Measurements from ENCODE around the gene ERRFI1.
A peak's percentile ranks its signal among the peaks of the same experiment; 100 is the strongest.

Gene ERRFI1

DNA sequence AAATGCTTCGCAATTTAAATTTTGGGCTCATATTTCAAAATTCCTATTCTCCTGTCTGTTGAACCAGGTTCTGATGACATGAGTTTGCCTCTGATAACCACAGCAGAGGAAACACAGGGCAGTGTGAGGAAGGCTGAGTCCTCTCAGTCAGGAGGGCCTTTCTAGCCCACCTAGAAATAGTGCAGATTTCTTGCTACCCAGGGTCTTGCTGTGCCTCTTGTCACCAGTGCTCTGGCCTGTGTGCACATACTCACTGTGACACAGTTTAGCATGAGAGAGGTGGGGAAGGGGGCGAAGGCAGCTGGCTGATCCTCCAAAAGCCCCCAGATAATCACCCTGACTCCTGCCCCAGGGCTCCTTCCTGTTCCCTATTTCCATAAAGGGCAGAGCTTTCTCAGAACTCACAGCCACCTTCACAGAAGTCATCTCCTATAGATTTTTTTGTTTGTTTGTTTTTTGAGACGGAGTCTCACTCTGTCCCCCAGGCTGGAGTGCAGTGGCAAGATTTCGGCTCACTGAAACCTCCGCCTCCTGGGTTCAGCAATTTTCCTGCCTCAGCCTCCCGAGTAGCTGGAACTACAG is 23.7 kb downstream of the ERRFI1 start:
- DNase-seq = no peak

DNA sequence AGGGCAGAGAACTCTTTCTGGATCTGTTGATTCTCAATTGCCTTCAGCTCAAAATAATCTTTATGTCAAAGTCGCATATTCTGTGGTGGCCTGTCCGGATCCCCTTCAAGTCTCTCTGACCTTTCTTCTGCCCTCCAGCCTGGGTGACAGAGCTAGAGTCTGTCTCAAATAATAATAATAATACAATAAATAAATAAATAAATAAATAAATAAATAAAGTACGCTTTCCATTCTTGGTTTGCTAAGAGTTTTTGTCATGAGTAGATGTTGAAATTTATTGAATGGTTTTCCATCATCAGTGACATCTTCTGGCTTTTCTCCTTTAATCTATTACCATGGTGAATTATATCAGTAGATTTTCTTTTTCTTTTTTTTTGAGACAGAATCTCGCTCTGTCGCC is 30.7 kb downstream of the ERRFI1 start:
- no peak for DNase-seq

DNA sequence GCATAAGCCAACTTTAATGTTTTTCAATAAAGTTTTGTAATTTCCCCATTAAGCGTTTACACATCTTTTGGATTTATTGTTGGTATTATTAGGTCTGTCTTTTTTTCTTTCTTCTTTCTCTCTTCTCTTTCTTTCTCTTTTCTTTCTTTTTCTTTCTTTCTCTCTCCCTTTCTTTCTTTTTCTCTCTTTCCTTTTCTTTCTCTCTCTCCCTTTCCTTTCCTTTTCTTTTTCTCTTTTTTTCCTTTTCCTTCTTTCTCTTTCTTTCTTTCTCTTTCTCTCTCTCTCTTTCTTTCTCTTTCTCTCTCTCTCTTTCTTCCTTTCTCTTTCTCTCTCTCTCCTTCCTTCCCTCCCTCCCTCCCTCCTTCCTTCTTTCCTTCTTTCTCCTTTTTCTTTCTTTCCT is 31.3 kb downstream of the ERRFI1 start:
- DNase-seq = no peak

DNA sequence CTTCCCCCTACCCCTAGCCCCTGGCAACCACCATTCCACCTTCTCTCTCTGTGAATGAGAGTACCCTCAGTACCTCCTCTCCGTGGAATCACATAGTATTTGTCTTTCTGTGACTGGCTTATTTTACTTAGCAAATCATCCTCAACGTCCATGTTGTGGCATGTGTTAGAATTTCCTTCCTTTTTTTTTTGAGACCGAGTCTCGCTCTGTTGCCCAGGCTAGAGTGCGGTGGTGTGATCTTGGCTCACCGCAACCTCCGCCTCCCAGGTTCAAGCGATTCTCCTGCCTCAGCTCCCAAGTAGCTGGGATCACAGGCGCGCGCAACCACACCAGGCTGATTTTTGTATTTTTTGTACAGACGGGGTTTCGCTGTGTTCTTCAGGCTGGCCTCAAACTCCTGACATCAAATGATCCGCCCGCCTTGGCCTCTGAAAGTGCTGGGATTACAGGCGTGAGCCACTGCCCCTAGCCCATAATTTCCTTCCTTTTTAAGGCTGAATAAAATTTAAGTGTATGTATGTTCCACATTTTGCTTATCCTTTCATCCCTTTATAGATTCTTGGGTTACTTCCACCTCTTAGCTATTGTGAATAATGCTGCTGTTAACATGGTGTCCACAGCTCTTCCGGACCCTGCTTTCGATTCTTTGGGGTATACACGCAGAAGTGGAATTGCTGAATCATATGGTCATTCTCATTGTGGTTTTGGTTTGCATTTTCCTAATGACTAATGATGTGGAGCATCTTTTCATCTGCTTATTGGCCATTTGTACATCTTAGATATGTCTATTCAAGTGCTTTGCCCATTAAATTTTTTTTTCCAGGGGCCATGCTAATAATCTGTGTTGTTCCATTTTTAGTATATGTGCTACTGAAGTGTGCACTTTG is 32.3 kb downstream of the ERRFI1 start:
- no peak for DNase-seq

DNA sequence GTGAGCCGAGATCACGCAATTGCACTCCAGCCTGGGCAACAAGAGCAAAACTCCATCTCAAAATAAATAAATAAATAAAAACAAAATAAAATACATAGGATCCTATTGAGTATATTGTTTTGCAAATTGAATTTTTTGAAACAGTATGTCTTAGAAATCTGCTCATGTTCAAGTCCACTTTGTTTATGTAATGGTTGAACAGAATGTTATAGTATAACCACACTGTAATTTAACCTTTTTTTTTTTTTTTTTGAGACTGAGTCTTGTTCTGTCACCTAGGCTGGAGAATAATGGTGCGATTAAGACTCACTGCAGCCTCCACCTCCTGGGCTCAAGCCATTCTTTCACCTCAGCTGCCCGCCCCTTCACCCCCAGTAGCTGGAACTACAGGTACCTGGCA is 33.2 kb downstream of the ERRFI1 start:
- DNase-seq = no peak

DNA sequence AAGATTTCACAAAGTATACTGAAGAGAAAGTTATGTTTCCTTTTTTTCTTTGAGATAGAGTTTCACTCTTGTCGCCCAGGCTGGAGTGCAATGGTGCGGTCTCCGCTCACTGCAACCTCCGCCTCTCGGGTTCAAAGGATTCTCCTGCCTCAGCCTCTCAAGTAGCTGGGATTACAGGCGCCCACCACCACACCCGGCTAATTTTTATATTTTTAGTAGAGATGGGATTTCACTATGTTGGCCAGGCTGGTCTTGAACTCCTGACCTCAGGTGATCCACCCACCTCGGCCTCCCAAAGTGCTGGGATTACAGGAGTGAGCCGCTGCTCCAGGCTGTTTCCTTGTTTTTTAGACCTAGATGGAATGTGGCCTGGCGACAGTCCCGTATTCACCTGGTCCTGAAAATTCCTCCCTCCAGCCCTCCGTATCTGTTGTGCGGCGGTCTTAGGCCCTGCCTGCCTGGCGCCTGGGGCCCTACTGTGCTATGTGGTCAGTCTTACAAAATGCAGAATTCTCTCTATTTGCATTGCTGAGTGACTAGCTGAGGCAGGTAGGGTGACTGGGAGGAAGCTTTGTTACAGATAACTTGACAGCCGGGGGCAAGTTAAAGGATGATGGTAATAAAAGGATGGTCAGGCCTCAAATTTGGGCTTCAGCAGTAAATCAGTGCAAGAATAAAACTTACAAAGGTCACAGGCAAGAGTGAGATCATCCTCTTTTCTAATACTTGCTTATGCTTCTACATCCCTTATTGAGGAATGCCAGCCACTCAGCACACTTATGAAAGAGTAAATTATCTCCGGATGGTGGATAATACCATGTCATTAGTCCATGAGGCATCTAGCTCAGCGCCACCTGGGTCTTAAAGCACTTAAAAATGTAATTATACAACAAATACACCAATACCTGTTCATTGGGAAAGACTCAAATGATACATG is 34.3 kb downstream of the ERRFI1 start:
- DNase-seq = no peak

DNA sequence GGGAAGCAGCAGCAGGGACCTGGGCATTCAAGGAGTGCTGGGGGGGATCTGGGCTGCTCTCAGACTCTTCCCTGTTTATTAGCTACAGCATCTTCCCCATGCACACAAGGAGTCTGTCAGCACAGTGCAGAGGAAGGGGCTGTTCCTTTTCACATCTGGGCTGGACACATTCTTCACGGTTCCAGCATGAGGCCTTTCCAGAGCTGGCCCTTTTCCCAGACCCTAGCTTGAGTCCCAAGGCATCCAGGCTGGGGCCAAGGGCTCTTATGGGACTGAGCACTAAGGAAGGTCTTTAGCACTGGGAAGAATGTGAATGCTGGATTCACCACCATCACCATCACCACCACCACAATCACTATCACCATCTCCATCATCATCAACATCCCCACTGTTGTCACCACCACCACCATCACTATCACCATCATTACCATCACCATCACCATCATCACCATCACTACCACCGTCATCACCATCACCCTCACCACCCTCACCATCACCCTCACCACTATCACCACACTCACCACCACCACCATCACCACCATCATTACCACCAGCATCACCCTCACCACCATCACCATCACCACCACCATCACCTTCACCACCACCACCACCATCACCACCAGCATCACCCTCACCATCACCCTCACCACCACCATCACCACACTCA is 36.2 kb downstream of the ERRFI1 start:
- no peak for DNase-seq

DNA sequence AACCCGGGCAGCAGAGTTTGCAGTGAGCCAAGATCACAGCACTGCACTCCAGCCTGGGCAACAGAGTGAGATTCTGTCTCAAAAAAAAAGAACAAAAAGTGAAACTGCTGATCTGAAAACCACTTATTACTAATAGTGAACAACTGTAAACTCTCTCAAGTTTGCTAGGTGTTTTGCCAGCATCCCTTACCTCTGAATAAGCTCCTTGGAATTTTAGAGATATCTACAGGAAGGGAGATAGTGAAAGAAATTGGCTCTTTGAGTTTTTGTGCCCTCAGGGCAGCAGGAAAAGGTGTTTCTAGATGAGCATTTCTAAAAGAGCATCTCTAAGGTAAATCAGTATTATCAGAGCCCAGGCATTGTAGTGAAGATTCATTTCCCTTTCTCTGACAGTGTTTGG is 37.5 kb downstream of the ERRFI1 start:
- DNase-seq = no peak

DNA sequence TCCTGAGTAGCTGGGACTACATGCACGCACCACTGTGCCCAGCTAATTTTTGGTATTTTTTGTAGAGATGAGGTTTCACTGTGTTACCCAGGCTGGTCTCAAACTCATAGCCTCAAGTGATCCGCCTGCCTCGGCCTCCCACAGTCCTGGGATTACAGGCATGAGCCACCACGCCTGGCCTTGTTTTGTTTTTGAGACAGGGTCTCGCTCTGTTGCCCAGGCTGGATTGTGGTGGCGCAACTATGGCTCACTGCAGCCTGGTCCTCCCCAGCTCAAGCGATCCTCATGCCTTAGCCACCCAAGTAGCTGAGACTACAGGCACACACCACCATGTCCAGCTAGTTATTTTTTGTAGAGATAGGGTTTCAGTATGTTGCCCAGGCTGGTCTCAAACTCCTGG is 38.6 kb downstream of the ERRFI1 start:
- DNase-seq = no peak

DNA sequence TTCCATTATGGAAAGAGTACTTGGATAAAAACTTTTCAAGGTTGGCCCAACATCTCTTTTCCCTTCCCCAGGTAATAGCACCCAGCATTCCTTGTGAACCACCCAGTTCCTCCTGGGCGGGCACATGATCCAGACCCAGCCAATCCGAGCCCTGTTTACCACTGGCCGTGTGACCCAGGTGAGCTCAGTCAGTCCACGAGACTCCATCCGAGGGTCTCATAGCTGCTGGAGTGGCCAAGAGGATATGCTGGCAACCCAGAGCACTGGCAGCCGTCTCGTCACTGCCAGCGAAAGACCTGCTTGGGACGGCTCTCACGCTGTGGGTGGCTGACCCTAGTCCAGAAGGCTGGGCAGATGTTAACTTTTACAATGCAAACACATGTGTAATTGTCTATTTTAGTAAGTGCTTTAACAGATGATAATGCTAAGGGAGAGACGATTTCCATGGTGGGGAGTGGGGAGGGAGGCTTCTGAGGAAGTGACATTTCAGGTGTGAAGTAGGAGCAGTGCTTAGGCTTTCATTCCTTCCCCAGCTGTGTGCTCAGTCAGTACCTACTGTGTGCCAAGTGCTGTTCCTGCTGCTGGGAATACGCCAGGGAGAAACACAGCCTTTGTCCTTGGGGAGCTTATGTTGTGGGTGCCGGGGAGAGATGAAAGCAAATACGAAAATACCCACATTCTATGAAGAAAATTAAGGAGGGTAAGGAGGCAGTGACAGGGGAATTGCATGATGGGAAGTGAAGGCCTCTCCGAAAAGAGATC is 40.1 kb downstream of the ERRFI1 start:
- DNase-seq = no peak

DNA sequence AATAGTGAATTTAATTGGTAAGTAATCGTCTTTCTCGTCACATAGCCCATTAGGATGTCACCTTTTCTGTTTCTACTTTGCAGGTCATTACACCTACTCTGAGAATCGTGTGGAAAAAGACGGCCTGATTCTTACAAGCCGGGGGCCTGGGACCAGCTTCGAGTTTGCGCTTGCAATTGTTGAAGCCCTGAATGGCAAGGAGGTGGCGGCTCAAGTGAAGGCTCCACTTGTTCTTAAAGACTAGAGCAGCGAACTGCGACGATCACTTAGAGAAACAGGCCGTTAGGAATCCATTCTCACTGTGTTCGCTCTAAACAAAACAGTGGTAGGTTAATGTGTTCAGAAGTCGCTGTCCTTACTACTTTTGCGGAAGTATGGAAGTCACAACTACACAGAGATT is 41.3 kb downstream of the ERRFI1 start:
- DNase-seq = no peak

DNA sequence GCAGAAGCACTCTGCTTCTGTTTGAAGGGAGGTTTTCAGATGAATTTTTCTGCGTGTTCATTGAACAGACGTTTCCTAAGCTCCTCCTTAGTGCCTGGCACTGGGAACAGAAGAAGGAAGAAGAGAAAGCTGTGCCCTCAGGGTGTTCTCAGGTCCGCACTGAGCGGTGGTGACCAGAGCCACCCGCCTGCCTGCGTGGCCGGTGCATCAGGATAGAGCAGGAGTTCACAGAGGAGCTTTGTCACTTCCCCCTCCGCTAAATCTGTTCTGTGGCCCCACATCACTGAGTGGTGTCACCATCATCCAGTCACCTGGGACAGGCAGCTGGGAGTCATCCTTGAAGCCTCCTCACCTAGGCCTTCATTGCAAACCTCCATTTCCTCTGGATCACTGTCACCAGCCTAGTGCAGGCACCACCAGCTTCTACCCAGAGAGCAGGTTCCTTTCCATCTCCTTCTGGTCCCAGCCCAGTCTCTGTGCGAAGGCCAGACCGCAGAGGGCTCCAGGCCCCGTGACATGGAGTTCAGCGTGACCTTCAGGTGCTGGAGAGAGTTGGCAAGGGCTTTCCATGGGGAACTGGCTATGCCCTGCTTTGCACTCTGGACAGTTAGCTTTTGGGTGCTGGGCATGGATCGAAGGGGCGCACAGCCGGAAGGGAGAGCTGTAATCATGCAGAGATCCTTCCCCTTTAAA is 42.9 kb downstream of the ERRFI1 start:
- DNase-seq = no peak

DNA sequence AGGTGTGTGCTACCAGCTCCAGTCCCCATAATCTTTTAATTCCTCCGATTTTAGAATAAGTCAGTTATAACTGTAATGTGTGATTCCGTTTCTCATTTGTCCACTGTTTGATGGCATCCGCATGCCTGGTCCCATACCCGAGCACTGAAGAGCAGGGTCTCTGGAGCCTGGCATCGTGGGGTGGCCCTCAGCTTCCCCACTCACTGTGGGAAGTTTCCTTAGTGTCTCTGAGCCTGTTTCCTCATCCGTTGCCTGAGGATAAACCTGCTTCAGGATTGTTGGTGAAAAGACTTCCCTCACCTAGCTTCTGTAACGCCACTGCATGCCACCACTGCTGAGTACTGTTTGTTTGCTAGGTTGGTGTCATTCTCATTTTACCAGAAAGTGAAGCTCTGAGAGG is 45.1 kb downstream of the ERRFI1 start:
- no peak for DNase-seq

DNA sequence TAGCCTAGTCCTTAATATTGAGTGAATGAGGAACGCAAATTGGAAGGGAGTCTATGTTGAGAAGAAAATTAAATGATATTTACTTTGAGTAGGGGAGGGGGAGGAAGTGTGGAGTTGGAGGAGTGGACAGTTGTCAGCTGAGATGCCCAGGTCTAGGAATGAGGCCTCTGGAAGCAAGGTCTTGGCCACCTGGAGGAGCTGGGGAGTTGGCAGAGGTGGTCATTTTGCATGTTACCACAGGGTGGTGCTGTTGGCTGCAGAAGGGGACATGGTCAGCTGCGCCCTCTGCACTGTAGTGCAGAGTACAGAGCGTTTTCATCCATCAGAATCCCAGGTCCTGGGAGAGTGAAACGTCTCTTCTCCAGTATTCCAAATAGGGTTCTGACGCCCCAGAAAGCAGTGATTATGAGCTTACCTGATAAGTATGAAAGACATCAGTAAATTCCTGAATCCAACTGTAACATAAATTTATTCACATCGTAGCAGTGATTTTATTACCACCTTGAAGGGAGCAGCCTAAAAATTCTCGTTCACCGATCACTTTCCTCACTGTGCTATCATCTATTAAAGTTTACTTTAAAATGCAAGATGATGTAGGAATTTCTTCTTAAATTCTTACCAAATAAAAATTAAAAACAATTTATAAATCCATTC is 50.8 kb downstream of the ERRFI1 start:
- DNase-seq = peak; percentile 55 to 66

DNA sequence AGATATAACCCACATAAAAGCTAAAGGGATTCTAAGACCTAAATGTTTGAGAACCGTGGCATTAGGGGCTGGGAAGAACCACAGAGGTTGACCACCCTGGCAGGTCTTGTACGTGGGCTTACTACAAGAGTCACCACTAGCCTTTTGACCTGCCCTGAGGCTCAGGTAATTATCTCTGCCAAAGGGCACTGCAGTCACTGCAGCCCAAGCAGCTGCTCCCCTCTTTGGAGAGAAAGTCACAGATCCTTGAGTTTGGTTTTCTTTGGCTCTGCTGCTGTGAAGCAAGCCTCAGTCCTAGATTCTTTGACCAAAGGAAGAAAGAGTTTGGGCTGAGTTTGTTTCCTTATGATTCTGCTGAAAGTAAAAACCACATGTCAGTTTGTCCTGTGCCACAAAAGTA is 53.0 kb downstream of the ERRFI1 start:
- DNase-seq = no peak

DNA sequence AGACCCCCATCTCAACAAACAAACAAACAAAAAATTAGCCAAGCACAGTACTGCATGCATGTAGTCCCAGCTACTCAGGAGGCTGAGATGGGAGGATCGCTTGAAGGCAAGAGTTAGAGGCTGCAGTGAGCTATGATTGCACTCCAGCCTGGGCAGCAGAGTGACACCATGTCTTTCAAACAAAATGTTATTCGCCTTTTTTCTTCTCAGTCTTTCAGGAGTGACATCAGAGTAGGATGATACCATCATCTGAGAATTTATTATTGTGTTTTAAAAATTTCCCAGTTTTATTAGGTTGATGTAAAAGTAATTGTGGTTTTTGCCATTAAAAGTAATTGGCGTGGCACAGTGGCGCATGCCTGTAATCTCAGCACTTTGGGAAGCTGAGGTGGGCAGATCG is 53.8 kb downstream of the ERRFI1 start:
- no peak for DNase-seq

DNA sequence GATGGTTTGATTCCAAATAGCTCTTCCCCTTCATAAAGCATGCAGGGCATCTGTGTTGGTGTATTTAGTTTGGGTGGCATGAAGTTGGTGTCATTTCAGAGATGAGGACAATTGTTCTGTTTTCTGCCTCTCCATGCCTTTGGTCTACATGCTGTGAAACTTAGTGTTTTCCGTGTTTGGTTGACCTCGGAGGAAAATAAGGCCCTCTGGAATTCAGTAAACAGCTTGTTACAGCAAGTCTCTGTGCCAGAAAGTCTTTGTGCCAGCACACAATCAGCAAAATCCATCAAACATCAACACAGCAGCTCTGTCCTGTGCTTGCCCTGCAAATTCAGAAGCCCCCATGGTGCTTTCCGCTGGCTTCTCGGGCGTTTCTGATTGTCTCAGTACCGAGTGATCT is 55.1 kb downstream of the ERRFI1 start:
- DNase-seq = no peak

DNA sequence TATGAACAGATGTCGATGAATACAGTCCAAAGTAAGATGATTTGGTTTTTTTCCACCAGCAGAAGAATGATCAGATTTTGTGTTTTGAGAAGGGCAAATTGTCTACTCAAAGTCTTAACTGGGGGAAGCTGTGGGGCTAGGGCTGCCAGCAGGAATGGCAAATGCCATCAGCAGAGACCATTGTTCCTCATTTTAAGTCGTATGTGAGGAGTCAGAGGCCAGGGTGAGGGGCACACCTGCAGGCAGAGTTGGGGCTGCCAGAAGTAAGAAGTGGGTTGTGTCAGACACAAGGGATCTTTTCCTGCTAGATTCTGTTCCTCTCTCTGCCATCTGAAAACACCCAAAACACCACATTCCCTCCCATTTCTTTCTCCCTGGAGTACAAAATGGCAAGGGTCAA is 55.9 kb downstream of the ERRFI1 start:
- DNase-seq = peak in 1 of 2 experiments; percentile 7

DNA sequence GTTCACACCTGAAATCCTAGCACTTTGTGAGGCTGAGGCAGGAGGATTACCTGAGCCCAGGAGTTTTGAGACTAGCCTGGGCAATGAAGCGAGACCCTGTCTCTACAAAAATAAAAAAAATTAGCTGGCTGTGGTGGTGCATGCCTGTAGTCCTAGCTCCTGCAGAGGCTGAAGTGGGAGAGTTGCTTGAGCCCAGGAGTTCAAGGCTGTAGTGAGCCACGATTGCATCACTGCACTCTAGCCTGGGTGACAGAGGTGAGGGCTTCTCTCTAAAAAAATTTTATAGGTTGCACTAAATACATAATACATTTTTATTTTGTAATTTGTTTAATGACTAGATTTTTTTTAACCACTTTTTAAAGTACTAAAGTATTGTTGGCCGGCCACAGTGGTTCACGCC is 58.5 kb downstream of the ERRFI1 start:
- no peak for DNase-seq

DNA sequence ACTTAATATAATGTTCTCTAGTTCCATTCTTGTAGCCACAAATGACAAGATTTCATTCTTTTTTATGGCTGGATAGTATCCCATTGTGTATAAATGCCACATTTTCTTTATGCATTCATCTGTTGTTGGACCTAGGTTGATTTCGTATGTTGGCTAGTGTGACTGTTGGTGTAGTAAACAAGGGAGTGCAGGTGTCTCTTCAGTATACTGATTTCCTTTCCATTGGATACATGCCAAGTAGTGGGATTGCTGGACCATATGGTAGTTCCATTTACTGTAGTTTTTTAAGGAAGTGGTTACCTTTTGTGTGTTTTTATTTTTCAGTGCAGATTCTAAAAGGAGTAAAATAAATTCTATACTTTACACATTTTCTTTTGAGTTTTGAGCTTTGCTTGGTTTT is 58.9 kb downstream of the ERRFI1 start:
- no peak for DNase-seq

DNA sequence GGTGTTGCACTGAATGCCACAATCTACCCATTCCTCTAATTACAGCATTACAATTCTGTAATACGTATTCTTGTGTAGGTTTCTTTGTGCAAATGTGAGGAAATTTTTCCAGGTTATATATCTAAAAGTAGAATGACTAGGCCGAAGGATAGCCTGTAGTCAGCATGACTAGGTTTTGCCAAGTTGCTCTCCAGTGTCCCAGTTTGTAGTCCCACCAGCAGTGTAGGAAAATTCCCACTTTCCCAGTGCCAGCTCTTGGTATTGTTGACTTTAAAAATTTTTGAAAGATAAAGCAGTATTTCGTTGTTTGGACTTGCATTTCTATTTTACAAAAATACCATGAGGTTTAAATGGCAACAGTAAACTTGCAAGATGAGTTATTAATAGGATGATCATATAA is 61.6 kb downstream of the ERRFI1 start:
- no peak for DNase-seq

Data from Kasumi-1 (cell line).